ENCODE data around the gene GPRC5C. TPM values are rescaled to one million over a fixed set of nuclear protein-coding genes. Genes with fewer than 3 reads are reported as not detected.
A peak's percentile ranks its signal among the peaks of the same experiment; 100 is the strongest.

Gene GPRC5C, protein sequence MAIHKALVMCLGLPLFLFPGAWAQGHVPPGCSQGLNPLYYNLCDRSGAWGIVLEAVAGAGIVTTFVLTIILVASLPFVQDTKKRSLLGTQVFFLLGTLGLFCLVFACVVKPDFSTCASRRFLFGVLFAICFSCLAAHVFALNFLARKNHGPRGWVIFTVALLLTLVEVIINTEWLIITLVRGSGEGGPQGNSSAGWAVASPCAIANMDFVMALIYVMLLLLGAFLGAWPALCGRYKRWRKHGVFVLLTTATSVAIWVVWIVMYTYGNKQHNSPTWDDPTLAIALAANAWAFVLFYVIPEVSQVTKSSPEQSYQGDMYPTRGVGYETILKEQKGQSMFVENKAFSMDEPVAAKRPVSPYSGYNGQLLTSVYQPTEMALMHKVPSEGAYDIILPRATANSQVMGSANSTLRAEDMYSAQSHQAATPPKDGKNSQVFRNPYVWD
- total RNA-seq (10 to 100 TPM; 22.2 to 59.9 (median 39.2) TPM), polyA plus RNA-seq (10 to 100 TPM; 28.5 to 35.3 TPM)
- long read RNA-seq, donor 1, transcript GPRC5C-202 (4 exons, 2,988 nt): major isoform, 7 of 18 reads
- long read RNA-seq, donor 1, partial matches to known transcripts: 6 of 18 reads
- long read RNA-seq, donor 1, other reads (novel, unspliced or antisense): 3 of 18 reads
- long read RNA-seq, donor 2, transcript GPRC5C-202 (4 exons, 2,988 nt): major isoform, 55 of 158 reads
- long read RNA-seq, donor 2, partial matches to known transcripts: 66 of 158 reads
- long read RNA-seq, donor 2, other reads (novel, unspliced or antisense): 32 of 158 reads
- long read RNA-seq, donor 3, transcript GPRC5C-202 (4 exons, 2,988 nt): major isoform, 22 of 37 reads
- long read RNA-seq, donor 3, partial matches to known transcripts: 8 of 37 reads
- long read RNA-seq, donor 3, other reads (novel, unspliced or antisense): 6 of 37 reads

GRCh38 chr17:74431568-74432423, at the start of gene GPRC5C:
TSS of gene GPRC5C (plus strand) at chr17:74432088. CDS start at chr17:74439777, 7,689 bp downstream.
- Histone ChIP-seq H3K9me3 (no peaks in the 10 kb centered on the region), H3K27ac (peak within 1 kb of the TSS; percentile 87 to 99 (median 96)), H3K4me3 (peak within 1 kb of the TSS; percentile 48 to 90 (median 69)), H3K4me1 (peaks cover 0 to 70% (median 32%) of the 10 kb centered on the region in 12 donors), H3K36me3 (no peaks in the 10 kb centered on the region), H3K27me3 (peaks cover 0 to 49% (median 0%) of the 10 kb centered on the region in 9 donors)
- TF ChIP-seq, protein P1, sequence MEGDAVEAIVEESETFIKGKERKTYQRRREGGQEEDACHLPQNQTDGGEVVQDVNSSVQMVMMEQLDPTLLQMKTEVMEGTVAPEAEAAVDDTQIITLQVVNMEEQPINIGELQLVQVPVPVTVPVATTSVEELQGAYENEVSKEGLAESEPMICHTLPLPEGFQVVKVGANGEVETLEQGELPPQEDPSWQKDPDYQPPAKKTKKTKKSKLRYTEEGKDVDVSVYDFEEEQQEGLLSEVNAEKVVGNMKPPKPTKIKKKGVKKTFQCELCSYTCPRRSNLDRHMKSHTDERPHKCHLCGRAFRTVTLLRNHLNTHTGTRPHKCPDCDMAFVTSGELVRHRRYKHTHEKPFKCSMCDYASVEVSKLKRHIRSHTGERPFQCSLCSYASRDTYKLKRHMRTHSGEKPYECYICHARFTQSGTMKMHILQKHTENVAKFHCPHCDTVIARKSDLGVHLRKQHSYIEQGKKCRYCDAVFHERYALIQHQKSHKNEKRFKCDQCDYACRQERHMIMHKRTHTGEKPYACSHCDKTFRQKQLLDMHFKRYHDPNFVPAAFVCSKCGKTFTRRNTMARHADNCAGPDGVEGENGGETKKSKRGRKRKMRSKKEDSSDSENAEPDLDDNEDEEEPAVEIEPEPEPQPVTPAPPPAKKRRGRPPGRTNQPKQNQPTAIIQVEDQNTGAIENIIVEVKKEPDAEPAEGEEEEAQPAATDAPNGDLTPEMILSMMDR (IDR thresholded peaks at IDR 0.05): no peak
- peak in 1 of 2 donors; percentile 41 for TF ChIP-seq POLR2A (IDR thresholded peaks at IDR 0.05)
- ATAC-seq (peak; percentile 38 to 72 (median 68)), DNase-seq (peak; percentile 78 to 87 (median 84))
- intact Hi-C loops (cut with DNase I): loop anchor here in 1 of 10 donors (2.0 kb wide), 1 partner anchor 23 kb away; no protein-coding TSS in a partner anchor
- 0 to 1% (median 0%) methylated on average over 28 to 81 of the region's 81 CpGs for WGBS, 4 donors

GRCh38 chr17:74383141-74383540, 48.7 kb upstream of the GPRC5C start:
- WGBS, 4 donors: 89 to 95% (median 93%) methylated on average over 5 of the region's 5 CpGs
- intact Hi-C loops (cut with DNase I): loop anchor here in 1 of 10 donors (5.0 kb wide), 1 partner anchor 44 kb away; no protein-coding TSS in a partner anchor
- TF ChIP-seq, protein P1 (IDR thresholded peaks at IDR 0.05): no peak
- TF ChIP-seq POLR2A (IDR thresholded peaks at IDR 0.05): no peak
- DNase-seq (peak in 1 of 5 donors; percentile 26), ATAC-seq (no peak)
- H3K27me3 ChIP-seq: no peaks in the 10 kb centered on the region
- H3K9me3 ChIP-seq: no peaks in the 10 kb centered on the region
- H3K4me3 ChIP-seq: no peak overlapping the region
- H3K4me1 ChIP-seq: peaks cover 3 to 31% (median 22%) of the 10 kb centered on the region in 12 donors
- H3K27ac ChIP-seq: no peak overlapping the region
- no peaks in the 10 kb centered on the region for H3K36me3 ChIP-seq

DNA sequence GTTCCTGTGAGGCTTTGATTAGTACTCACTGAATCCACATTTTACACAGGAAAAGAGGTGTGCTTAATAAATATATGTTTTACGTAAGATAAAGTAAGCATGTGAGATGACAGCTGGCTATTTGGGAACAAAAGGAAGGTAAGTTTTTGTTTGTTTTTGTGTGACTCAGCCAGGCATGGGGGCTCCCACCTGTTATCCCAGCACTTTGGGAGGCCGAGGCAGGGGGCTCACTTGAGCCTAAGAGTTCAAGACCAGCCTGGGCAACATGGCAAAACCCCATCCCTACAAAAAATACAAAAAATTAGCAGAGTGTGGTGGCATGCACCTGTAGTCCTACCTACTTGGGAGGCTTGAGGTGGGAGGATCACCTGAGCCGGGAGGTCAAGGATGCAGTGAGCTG, 46.7 kb upstream of the GPRC5C start:
- peak in 1 of 5 donors; percentile 20 for DNase-seq
- intact Hi-C loops (cut with DNase I): loop anchor here in 2 of 10 donors (5.0 kb wide), 2 partner anchors 37 to 42 kb away; no protein-coding TSS in a partner anchor
- no peaks in the 10 kb centered on the region for H3K9me3 ChIP-seq
- peaks cover 0 to 20% (median 14%) of the 10 kb centered on the region in 12 donors for H3K4me1 ChIP-seq
- H3K4me3 ChIP-seq: no peak overlapping the region
- no peak overlapping the region for H3K27ac ChIP-seq
- ATAC-seq: no peak
- no peak for TF ChIP-seq POLR2A (IDR thresholded peaks at IDR 0.05)
- TF ChIP-seq, protein P1 (IDR thresholded peaks at IDR 0.05): no peak
- H3K36me3 ChIP-seq: no peaks in the 10 kb centered on the region
- WGBS, 4 donors: 89 to 95% (median 92%) methylated on average over 3 of the region's 3 CpGs
- no peaks in the 10 kb centered on the region for H3K27me3 ChIP-seq

Measured in heart left ventricle (tissue), 16 donors.